ENCODE data around the gene BTN1A1. TPM values are rescaled to one million over a fixed set of nuclear protein-coding genes. Genes with fewer than 3 reads are reported as not detected.

The BTN1A1 gene
- polyA plus RNA-seq, 2 donors: not detected

- WGBS, 2 donors: 0 to 1% methylated on average over 28 of the region's 28 CpGs
- H3K4me1 ChIP-seq (ENCODE audit: control insufficient read depth in 2 of 2, insufficient read depth in 2 of 2, low read length in 1 of 2): peaks cover 0 to 2% of the 10 kb centered on the region in 2 donors
- H3K27me3 ChIP-seq (ENCODE audit: control insufficient read depth in 1 of 2, insufficient read depth in 2 of 2, low read length in 2 of 2): no peaks in the 10 kb centered on the region
- H3K9me3 ChIP-seq (ENCODE audit: control insufficient read depth in 2 of 2, insufficient read depth in 1 of 2, low read depth in 1 of 2, low read length in 1 of 2): no peaks in the 10 kb centered on the region
- peak overlapping the region; percentile 64 to 86 for H3K27ac ChIP-seq (ENCODE audit: low read depth in 2 of 2, low read length in 1 of 2)
- no peaks in the 10 kb centered on the region for H3K36me3 ChIP-seq (ENCODE audit: control insufficient read depth in 2 of 2, insufficient read depth in 2 of 2, low read length in 1 of 2)
- H3K4me3 ChIP-seq (ENCODE audit: low read depth in 1 of 2, low read length in 2 of 2): peak overlapping the region; percentile 39 to 82
Measured at GRCh38 chr6:26532699-26533531, 32.8 kb downstream of the BTN1A1 start.

- H3K27ac ChIP-seq (ENCODE audit: low read depth in 2 of 2, low read length in 1 of 2): no peak overlapping the region
- WGBS, 2 donors: 0 to 2% methylated on average over 1 of the region's 1 CpG
- H3K36me3 ChIP-seq (ENCODE audit: control insufficient read depth in 2 of 2, insufficient read depth in 2 of 2, low read length in 1 of 2): no peaks in the 10 kb centered on the region
- H3K4me3 ChIP-seq (ENCODE audit: low read depth in 1 of 2, low read length in 2 of 2): peak overlapping the region in 1 of 2 donors; percentile 82
- peaks cover 0 to 2% of the 10 kb centered on the region in 2 donors for H3K4me1 ChIP-seq (ENCODE audit: control insufficient read depth in 2 of 2, insufficient read depth in 2 of 2, low read length in 1 of 2)
- H3K27me3 ChIP-seq (ENCODE audit: control insufficient read depth in 1 of 2, insufficient read depth in 2 of 2, low read length in 2 of 2): no peaks in the 10 kb centered on the region
- no peaks in the 10 kb centered on the region for H3K9me3 ChIP-seq (ENCODE audit: control insufficient read depth in 2 of 2, insufficient read depth in 1 of 2, low read depth in 1 of 2, low read length in 1 of 2)
Measured at GRCh38 chr6:26533532-26533931, 33.4 kb downstream of the BTN1A1 start.

- Histone ChIP-seq H3K27ac (ENCODE audit: low read depth in 2 of 2, low read length in 1 of 2) (no peak overlapping the region), H3K27me3 (ENCODE audit: control insufficient read depth in 1 of 2, insufficient read depth in 2 of 2, low read length in 2 of 2) (no peaks in the 10 kb centered on the region), H3K4me1 (ENCODE audit: control insufficient read depth in 2 of 2, insufficient read depth in 2 of 2, low read length in 1 of 2) (peaks cover 0 to 2% of the 10 kb centered on the region in 2 donors), H3K36me3 (ENCODE audit: control insufficient read depth in 2 of 2, insufficient read depth in 2 of 2, low read length in 1 of 2) (no peaks in the 10 kb centered on the region), H3K4me3 (ENCODE audit: low read depth in 1 of 2, low read length in 2 of 2) (no peak overlapping the region), H3K9me3 (ENCODE audit: control insufficient read depth in 2 of 2, insufficient read depth in 1 of 2, low read depth in 1 of 2, low read length in 1 of 2) (no peaks in the 10 kb centered on the region)
- WGBS, 2 donors: 73 to 78% methylated on average over 6 of the region's 6 CpGs
Measured at GRCh38 chr6:26534681-26535465, 34.8 kb downstream of the BTN1A1 start.

GRCh38 chr6:26536571-26537159 lies 36.6 kb downstream of the BTN1A1 start:
- H3K4me1 ChIP-seq (ENCODE audit: control insufficient read depth in 2 of 2, insufficient read depth in 2 of 2, low read length in 1 of 2): peaks cover 0 to 2% of the 10 kb centered on the region in 2 donors
- peak overlapping the region; percentile 85 to 98 for H3K27ac ChIP-seq (ENCODE audit: low read depth in 2 of 2, low read length in 1 of 2)
- peak overlapping the region; percentile 44 to 85 for H3K4me3 ChIP-seq (ENCODE audit: low read depth in 1 of 2, low read length in 2 of 2)
- no peaks in the 10 kb centered on the region for H3K27me3 ChIP-seq (ENCODE audit: control insufficient read depth in 1 of 2, insufficient read depth in 2 of 2, low read length in 2 of 2)
- H3K36me3 ChIP-seq (ENCODE audit: control insufficient read depth in 2 of 2, insufficient read depth in 2 of 2, low read length in 1 of 2): no peaks in the 10 kb centered on the region
- 5 to 8% methylated on average over 12 of the region's 12 CpGs for WGBS, 2 donors
- no peaks in the 10 kb centered on the region for H3K9me3 ChIP-seq (ENCODE audit: control insufficient read depth in 2 of 2, insufficient read depth in 1 of 2, low read depth in 1 of 2, low read length in 1 of 2)

GRCh38 chr6:26537160-26537845 lies 37.2 kb downstream of the BTN1A1 start:
- peaks cover 0 to 2% of the 10 kb centered on the region in 2 donors for H3K4me1 ChIP-seq (ENCODE audit: control insufficient read depth in 2 of 2, insufficient read depth in 2 of 2, low read length in 1 of 2)
- no peaks in the 10 kb centered on the region for H3K36me3 ChIP-seq (ENCODE audit: control insufficient read depth in 2 of 2, insufficient read depth in 2 of 2, low read length in 1 of 2)
- no peaks in the 10 kb centered on the region for H3K27me3 ChIP-seq (ENCODE audit: control insufficient read depth in 1 of 2, insufficient read depth in 2 of 2, low read length in 2 of 2)
- WGBS, 2 donors: 0% methylated on average over 37 of the region's 37 CpGs
- peak overlapping the region; percentile 44 to 85 for H3K4me3 ChIP-seq (ENCODE audit: low read depth in 1 of 2, low read length in 2 of 2)
- peak overlapping the region; percentile 85 to 98 for H3K27ac ChIP-seq (ENCODE audit: low read depth in 2 of 2, low read length in 1 of 2)
- no peaks in the 10 kb centered on the region for H3K9me3 ChIP-seq (ENCODE audit: control insufficient read depth in 2 of 2, insufficient read depth in 1 of 2, low read depth in 1 of 2, low read length in 1 of 2)

GRCh38 chr6:26537846-26538571 lies 37.9 kb downstream of the BTN1A1 start, which contains the start of gene HMGN4:
Gene HMGN4 (plus strand): TSS chr6:26538366. CDS start chr6:26545207, 6,841 bp downstream.
- Histone ChIP-seq H3K27me3 (ENCODE audit: control insufficient read depth in 1 of 2, insufficient read depth in 2 of 2, low read length in 2 of 2) (no peaks in the 10 kb centered on the region), H3K4me3 (ENCODE audit: low read depth in 1 of 2, low read length in 2 of 2) (peak within 1 kb of the TSS; percentile 79 to 85), H3K27ac (ENCODE audit: low read depth in 2 of 2, low read length in 1 of 2) (peak within 1 kb of the TSS; percentile 85 to 98), H3K36me3 (ENCODE audit: control insufficient read depth in 2 of 2, insufficient read depth in 2 of 2, low read length in 1 of 2) (no peaks in the 10 kb centered on the region), H3K9me3 (ENCODE audit: control insufficient read depth in 2 of 2, insufficient read depth in 1 of 2, low read depth in 1 of 2, low read length in 1 of 2) (no peaks in the 10 kb centered on the region), H3K4me1 (ENCODE audit: control insufficient read depth in 2 of 2, insufficient read depth in 2 of 2, low read length in 1 of 2) (peaks cover 0 to 2% of the 10 kb centered on the region in 2 donors)
- WGBS, 2 donors: 0 to 1% methylated on average over 49 of the region's 49 CpGs

GRCh38 chr6:26538572-26538902 lies 38.4 kb downstream of the BTN1A1 start:
- peak overlapping the region; percentile 79 to 85 for H3K4me3 ChIP-seq (ENCODE audit: low read depth in 1 of 2, low read length in 2 of 2)
- H3K27ac ChIP-seq (ENCODE audit: low read depth in 2 of 2, low read length in 1 of 2): peak overlapping the region; percentile 85 to 98
- whole genome bisulfite sequencing, 2 donors: 0 to 1% methylated on average over 15 of the region's 15 CpGs
- H3K4me1 ChIP-seq (ENCODE audit: control insufficient read depth in 2 of 2, insufficient read depth in 2 of 2, low read length in 1 of 2): peaks cover 0 to 2% of the 10 kb centered on the region in 2 donors
- H3K27me3 ChIP-seq (ENCODE audit: control insufficient read depth in 1 of 2, insufficient read depth in 2 of 2, low read length in 2 of 2): no peaks in the 10 kb centered on the region
- H3K9me3 ChIP-seq (ENCODE audit: control insufficient read depth in 2 of 2, insufficient read depth in 1 of 2, low read depth in 1 of 2, low read length in 1 of 2): no peaks in the 10 kb centered on the region
- H3K36me3 ChIP-seq (ENCODE audit: control insufficient read depth in 2 of 2, insufficient read depth in 2 of 2, low read length in 1 of 2): no peaks in the 10 kb centered on the region

GRCh38 chr6:26539071-26539615 lies 39.0 kb downstream of the BTN1A1 start:
- H3K27me3 ChIP-seq (ENCODE audit: control insufficient read depth in 1 of 2, insufficient read depth in 2 of 2, low read length in 2 of 2): no peaks in the 10 kb centered on the region
- H3K4me3 ChIP-seq (ENCODE audit: low read depth in 1 of 2, low read length in 2 of 2): peak overlapping the region in 1 of 2 donors; percentile 85
- WGBS, 2 donors: 69 to 70% methylated on average over 16 of the region's 16 CpGs
- peak overlapping the region; percentile 85 to 98 for H3K27ac ChIP-seq (ENCODE audit: low read depth in 2 of 2, low read length in 1 of 2)
- H3K4me1 ChIP-seq (ENCODE audit: control insufficient read depth in 2 of 2, insufficient read depth in 2 of 2, low read length in 1 of 2): peaks cover 0 to 2% of the 10 kb centered on the region in 2 donors
- H3K9me3 ChIP-seq (ENCODE audit: control insufficient read depth in 2 of 2, insufficient read depth in 1 of 2, low read depth in 1 of 2, low read length in 1 of 2): no peaks in the 10 kb centered on the region
- no peaks in the 10 kb centered on the region for H3K36me3 ChIP-seq (ENCODE audit: control insufficient read depth in 2 of 2, insufficient read depth in 2 of 2, low read length in 1 of 2)

All from esophagus (tissue), 2 donors.